ENCODE data around the gene IL17RA.
"Not testable (repeated sequence)": the region's sequence is repeated elsewhere in the genome, so short reads cannot be mapped to it uniquely, and the experiment has no call there.

IL17RA gene

DNA sequence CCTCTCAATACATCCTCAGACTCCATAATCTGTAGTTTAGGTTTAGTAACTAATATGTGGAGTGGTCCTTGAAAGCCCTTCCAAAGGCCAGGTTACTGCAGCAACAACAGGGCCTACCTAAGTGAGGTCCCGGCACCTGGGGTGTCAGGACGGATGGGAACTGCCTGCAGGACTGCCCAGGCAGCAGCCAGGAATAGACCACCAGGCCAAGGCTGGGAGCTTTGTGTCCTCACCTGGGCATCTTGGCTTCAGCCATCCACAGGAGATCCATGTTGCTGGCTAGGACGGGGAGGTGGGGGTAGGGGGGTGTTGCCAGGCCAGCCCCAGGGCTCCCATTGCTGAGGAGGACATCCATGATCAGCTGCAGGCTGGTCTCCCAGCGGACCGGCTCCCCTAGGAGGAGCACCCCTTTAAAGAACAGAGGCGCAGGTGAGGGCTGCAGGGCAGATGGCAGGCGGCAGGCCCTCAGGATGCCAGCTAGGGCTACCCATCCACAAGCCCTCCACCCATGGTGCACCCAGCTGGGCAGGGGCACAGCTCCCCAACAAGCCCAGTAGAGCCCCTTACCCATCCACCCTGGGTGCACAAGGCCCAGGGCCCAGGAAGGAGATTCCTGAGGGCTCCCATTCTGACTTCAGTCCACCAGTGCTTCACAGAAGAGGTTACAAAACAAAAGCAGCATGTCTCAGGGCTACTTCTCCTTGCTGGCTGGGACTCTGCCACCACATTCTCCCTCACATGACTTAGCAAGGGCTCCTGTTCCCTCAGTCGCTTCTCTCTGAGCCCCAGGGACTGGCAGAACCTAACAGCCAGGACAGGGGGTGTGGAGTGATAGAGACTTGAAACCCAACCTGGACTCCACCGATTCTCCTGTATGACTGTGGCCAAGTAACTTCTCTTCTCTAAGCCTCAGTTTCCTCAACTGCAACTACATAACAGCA lies 56.3 kb downstream of the IL17RA start:
- H3K27ac ChIP-seq, result no peak overlapping the region
- TF ChIP-seq CTCF (conservative IDR thresholded peaks at IDR 0.05), result no peak

DNA sequence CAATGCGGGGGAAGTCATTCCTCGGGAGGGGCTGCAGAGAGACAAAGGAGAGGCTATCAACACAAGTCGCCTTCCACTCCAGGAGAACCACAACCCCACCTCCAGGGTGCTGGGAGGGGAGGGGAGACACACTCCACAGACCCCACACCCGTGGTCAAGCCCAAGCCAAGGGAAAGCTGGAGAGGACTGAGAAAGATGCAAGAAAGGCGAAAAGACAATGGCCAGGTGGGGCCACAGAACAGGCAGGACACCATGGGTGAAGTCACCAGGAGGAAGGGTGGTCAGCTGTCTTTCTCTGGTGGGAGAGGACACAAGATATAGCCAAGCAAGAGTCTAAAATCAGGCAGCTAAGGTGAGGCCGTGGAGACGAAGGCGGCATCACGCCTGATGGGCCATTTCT lies 58.3 kb downstream of the IL17RA start:
- no peak overlapping the region for H3K27ac ChIP-seq
- no peak for TF ChIP-seq CTCF (conservative IDR thresholded peaks at IDR 0.05)

DNA sequence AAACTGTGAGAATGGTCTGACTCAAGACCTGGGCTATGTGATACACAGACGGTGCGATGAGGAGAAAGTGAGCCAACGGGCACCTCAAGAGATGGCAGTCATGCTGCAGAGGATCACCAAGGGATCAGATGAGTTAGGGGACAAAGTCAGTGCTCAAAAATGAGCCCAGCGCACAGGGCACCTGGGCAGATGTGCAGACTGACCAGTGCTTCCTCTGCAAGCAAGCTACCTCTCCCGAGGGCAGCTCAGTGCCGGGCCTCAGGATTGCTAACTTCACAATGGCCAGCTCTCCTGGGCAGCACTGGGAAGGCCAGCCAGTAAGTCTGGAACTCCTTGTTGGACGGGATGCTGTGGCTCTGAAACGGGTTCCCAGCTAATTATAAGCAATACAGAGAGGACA lies 59.0 kb downstream of the IL17RA start:
- H3K27ac ChIP-seq, result no peak overlapping the region
- no peak for TF ChIP-seq CTCF (conservative IDR thresholded peaks at IDR 0.05)

DNA sequence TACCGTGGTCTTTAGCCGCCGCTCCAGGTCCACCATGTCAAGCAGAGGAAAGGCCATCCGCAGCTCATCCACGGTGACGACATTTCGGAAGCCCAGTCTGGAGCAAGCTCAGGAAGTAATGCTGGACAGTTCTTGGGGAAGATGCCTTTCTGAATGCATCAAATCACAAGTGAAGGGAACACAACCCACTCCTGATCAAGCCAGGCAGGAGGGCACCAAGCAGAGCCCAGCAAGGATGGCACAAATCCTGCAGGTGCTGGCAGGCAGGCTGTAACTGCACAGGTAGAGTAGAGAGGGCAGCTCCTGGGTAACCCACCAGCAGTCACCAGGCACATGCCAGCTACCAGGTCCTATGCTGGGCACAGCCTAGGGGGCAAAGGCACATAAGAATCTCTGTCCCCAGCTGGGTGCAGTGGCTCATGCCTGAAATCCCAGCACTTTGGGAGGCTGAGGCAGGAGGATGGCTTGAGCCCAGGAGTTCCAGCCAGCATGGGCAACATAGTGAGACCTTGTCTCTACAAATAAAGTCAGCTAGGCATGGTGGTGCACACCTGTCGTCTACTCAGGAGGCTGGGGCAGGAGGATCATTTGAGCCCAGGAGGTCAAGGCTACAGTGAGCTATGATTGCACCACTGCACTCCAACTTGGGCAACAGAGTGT lies 60.4 kb downstream of the IL17RA start:
- TF ChIP-seq CTCF (conservative IDR thresholded peaks at IDR 0.05), result no peak
- no peak overlapping the region for H3K27ac ChIP-seq

DNA sequence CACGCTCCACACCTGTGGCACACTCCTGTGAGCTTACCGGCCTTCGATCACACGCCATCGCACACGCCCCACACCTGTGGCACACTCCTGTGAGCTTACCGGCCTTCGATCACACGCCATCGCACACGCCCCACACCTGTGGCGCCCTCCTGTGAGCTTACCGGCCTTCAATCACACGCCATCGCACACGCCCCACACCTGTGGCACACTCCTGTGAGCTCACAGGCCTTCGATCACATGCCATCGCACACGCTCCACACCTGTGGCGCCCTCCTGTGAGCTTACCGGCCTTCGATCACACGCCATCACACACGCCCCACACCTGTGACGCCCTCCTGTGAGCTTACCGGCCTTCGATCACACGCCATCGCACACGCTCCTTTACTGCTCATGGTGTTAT lies 62.7 kb downstream of the IL17RA start:
- H3K27ac ChIP-seq, result not testable (repeated sequence)

DNA sequence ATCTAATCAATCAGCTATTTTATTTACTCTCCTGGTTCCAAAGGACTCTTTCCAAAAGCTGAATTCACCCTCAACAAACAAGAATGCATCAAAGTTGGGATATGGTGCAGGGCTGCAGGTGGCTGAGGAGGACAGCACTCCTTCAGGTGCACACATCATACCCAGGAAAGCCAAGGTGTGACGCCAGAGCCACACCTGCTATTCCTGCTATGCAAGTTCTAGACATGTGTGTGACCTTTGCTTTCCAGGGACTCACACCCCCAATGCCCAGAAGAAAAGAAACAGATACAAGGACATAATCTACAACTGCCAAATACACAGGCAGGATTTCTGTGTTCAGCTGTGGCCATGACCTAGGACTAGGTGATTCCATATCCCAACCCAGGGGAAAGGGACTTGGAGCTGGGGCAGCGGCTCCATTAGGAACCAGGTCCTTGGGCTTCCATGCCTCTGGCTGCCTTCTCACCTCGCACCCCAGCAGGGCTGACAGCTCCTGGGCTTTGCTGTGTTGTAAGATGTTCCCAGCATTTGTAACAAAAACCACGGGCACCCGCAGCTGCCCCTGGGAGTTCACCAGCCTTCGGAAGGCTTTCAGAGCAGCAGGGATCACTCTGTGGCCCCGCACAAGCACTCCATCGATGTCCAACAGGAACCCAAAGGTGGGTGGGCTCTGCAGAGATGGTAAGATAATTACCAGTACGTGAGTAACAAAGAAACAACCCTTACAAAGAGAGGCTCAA lies 64.4 kb downstream of the IL17RA start:
- TF ChIP-seq CTCF (conservative IDR thresholded peaks at IDR 0.05), result no peak
- 0 out of 2 replicates have a peak overlapping the region, but pooled peaks have one; percentile 20 for H3K27ac ChIP-seq

- peak overlapping the region; percentile 65 for H3K27ac ChIP-seq
- TF ChIP-seq CTCF (conservative IDR thresholded peaks at IDR 0.05), result no peak
Observed at GRCh38 chr22:17152340-17152739, 67.5 kb downstream of the IL17RA start.

All from VCaP (cell line).